GM10266 (cell line): ENCODE data around the gene SLC25A29.
"Not testable (repeated sequence)": the region's sequence is repeated elsewhere in the genome, so short reads cannot be mapped to it uniquely, and the experiment has no call there.

Experiments
- DNase-seq: peaks from one replicate; pipeline ENCODE4 v3.0.0; 2012; ENCODE audit errors: extremely low spot score
- CTCF ChIP-seq: IDR thresholded peaks from 2 replicates; pipeline ENCODE4 v1.5.1; 2012; ENCODE audit warnings: mild to moderate bottlenecking, low read depth; ENCODE audit not compliant: control insufficient read depth, insufficient read depth; ENCODE audit errors: missing control alignments

SLC25A29 gene

GRCh38 chr14:100314724-100315123 is 8.5 kb upstream of the SLC25A29 start:
- TF ChIP-seq CTCF = no peak
- no peak for DNase-seq

- DNase-seq = no peak
- TF ChIP-seq CTCF = no peak
Observed at GRCh38 chr14:100313464-100314230, 7.4 kb upstream of the SLC25A29 start.

- DNase-seq = no peak
- no peak for TF ChIP-seq CTCF
Observed at GRCh38 chr14:100312877-100313400, 6.7 kb upstream of the SLC25A29 start.

GRCh38 chr14:100312110-100312876 is 6.0 kb upstream of the SLC25A29 start:
- DNase-seq = not testable (repeated sequence)

GRCh38 chr14:100309028-100309737 is 2.9 kb upstream of the SLC25A29 start:
- DNase-seq = no peak
- TF ChIP-seq CTCF = no peak

GRCh38 chr14:100308427-100308792 is 2.2 kb upstream of the SLC25A29 start:
- DNase-seq = not testable (repeated sequence)

- TF ChIP-seq CTCF = no peak
Observed at GRCh38 chr14:100307766-100308426, 1.7 kb upstream of the SLC25A29 start.

More at GRCh38 chr14:100307766-100308426, 1.7 kb upstream of the SLC25A29 start:
- no peak for DNase-seq
